ENCODE measurements around the gene PLXND1.

GRCh38 chr3:129519449-129519848 lies 87.0 kb downstream of the PLXND1 start:
- TF ChIP-seq CTCF (IDR thresholded peaks at IDR 0.05 in 2 of 3, conservative IDR thresholded peaks at IDR 0.05 in 1 of 3; ENCODE audit: borderline replicate concordance in 1 of 3, insufficient read depth in 1 of 3, low read depth in 2 of 3, low read length in 2 of 3) (no peak), EZH2phosphoT487 (IDR thresholded peaks at IDR 0.05; ENCODE audit: borderline replicate concordance) (no peak), ELF1 (IDR thresholded peaks at IDR 0.05; ENCODE audit: borderline replicate concordance, low read depth) (no peak), POLR2A (IDR thresholded peaks at IDR 0.05; ENCODE audit: borderline replicate concordance, extremely low read depth, insufficient read depth, insufficient read length) (no peak), ZBTB33 (IDR thresholded peaks at IDR 0.05; ENCODE audit: extremely low read depth, insufficient replicate concordance, low read length) (no peak), POLR2AphosphoS5 (IDR thresholded peaks at IDR 0.05; ENCODE audit: low read depth, low read length) (no peak), EZH2 (IDR thresholded peaks at IDR 0.05) (no peak), ZNF274 (IDR thresholded peaks at IDR 0.05; ENCODE audit: low read depth, low read length) (no peak), SIN3A (IDR thresholded peaks at IDR 0.05; ENCODE audit: low read depth) (no peak), YY1 (IDR thresholded peaks at IDR 0.05; ENCODE audit: extremely low read depth, insufficient replicate concordance, low read depth, low read length) (no peak), SP1 (IDR thresholded peaks at IDR 0.05; ENCODE audit: low read depth) (no peak), TCF7L2 (IDR thresholded peaks at IDR 0.05; ENCODE audit: borderline replicate concordance, extremely low read depth, insufficient read depth, insufficient read length) (no peak)
- TF ChIP-seq, protein P1, sequence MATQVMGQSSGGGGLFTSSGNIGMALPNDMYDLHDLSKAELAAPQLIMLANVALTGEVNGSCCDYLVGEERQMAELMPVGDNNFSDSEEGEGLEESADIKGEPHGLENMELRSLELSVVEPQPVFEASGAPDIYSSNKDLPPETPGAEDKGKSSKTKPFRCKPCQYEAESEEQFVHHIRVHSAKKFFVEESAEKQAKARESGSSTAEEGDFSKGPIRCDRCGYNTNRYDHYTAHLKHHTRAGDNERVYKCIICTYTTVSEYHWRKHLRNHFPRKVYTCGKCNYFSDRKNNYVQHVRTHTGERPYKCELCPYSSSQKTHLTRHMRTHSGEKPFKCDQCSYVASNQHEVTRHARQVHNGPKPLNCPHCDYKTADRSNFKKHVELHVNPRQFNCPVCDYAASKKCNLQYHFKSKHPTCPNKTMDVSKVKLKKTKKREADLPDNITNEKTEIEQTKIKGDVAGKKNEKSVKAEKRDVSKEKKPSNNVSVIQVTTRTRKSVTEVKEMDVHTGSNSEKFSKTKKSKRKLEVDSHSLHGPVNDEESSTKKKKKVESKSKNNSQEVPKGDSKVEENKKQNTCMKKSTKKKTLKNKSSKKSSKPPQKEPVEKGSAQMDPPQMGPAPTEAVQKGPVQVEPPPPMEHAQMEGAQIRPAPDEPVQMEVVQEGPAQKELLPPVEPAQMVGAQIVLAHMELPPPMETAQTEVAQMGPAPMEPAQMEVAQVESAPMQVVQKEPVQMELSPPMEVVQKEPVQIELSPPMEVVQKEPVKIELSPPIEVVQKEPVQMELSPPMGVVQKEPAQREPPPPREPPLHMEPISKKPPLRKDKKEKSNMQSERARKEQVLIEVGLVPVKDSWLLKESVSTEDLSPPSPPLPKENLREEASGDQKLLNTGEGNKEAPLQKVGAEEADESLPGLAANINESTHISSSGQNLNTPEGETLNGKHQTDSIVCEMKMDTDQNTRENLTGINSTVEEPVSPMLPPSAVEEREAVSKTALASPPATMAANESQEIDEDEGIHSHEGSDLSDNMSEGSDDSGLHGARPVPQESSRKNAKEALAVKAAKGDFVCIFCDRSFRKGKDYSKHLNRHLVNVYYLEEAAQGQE (IDR thresholded peaks at IDR 0.05; ENCODE audit: low read depth), result no peak
- TF ChIP-seq, protein P2, sequence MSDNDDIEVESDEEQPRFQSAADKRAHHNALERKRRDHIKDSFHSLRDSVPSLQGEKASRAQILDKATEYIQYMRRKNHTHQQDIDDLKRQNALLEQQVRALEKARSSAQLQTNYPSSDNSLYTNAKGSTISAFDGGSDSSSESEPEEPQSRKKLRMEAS (IDR thresholded peaks at IDR 0.05), result no peak

All from HCT116 (cell line).